Measurements from ENCODE around the gene PFN1. TPM values are rescaled to one million over a fixed set of nuclear protein-coding genes. Genes with fewer than 3 reads are reported as not detected.

The PFN1 gene
- total and polyA plus RNA-seq, 8 donors = 218 to 789 (median 594) TPM

DNA sequence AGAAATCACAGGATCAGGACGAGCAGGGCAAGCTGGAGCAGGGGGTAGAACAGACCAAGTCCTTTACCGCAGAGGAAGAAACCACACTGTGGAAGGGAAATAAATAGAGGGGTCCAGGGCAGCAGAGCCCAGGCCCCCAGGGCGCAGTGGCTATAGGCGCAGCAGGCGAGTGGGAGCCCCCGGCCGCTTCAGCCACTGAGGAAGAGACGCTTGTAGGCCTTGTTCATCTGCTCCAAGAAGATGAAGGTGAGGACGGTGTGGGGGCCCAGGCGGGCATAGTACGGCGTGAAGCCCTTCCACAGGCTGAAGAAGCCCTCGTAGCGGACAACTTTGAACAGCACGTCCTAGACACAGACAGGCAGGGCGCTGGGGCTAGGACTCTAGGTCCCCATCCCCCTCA is 10.8 kb downstream of the PFN1 start:
- Histone ChIP-seq H3K36me3 (peaks cover 29 to 38% (median 34%) of the 10 kb centered on the region in 4 donors), H3K4me1 (peaks cover 36 to 55% (median 51%) of the 10 kb centered on the region in 4 donors), H3K27ac (peak overlapping the region in 1 of 5 donors; percentile 24), H3K9me3 (no peaks in the 10 kb centered on the region), H3K4me3 (no peak overlapping the region), H3K27me3 (no peaks in the 10 kb centered on the region)
- intact Hi-C loops (cut with DNase I; ENCODE audit: low total_unique reads) = no loop called here
- DNase-seq = no peak
- 92 to 97% (median 94%) methylated on average over 16 of the region's 16 CpGs for WGBS, 5 donors
- TF ChIP-seq CTCF (IDR thresholded peaks at IDR 0.05) (no peak), POLR2AphosphoS5 (IDR thresholded peaks at IDR 0.05) (no peak), EP300 (IDR thresholded peaks at IDR 0.05) (no peak), POLR2A (IDR thresholded peaks at IDR 0.05) (no peak)

DNA sequence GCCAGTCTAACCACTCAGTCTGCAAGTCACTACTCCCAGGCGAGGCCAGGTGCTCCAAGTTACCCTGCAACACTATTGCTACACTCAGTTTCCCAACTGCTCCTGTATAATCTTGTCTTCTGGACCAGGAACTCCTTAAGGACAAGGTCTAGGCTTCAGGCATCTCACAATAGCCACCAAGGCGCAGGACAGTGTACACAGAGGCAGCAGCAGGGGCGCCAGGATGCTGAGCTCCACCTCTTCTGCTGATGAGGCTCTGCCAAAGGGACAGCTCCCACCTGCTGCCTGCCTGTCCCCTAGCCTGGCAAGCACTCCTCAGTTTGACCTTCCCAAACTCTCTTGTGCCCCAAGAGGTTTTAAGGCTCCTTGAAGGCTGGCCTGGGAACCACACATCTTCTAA is 11.9 kb downstream of the PFN1 start:
- intact Hi-C loops (cut with DNase I; ENCODE audit: low total_unique reads) = no loop called here
- no peak overlapping the region for H3K4me3 ChIP-seq
- TF ChIP-seq POLR2AphosphoS5 (IDR thresholded peaks at IDR 0.05) (no peak), CTCF (IDR thresholded peaks at IDR 0.05) (no peak), POLR2A (IDR thresholded peaks at IDR 0.05) (no peak), EP300 (IDR thresholded peaks at IDR 0.05) (no peak)
- no peak overlapping the region for H3K27ac ChIP-seq
- H3K9me3 ChIP-seq = no peaks in the 10 kb centered on the region
- DNase-seq = no peak
- peaks cover 25 to 34% (median 27%) of the 10 kb centered on the region in 4 donors for H3K36me3 ChIP-seq
- H3K27me3 ChIP-seq = no peaks in the 10 kb centered on the region
- WGBS, 5 donors = 86 to 98% (median 92%) methylated on average over 2 to 3 of the region's 3 CpGs
- H3K4me1 ChIP-seq = peaks cover 27 to 44% (median 40%) of the 10 kb centered on the region in 4 donors

DNA sequence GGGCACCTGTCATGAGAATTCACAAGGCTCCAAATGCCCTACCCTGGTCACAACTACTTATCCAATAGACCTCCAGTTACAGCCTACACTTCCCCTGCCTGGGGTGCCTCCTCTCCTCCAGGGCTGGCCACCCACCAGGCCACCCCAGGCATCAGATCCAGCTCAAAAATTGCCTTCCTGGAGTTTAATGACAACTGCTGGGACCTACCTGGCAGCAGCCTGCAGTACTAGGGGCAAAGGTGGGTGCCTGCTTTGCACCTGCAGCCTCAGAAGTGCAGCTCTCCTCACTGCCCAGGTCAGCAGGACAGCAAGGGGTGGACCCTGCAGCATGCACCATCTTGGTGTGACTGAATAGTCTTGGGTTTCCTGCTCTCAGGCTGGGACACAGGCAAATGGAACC is 12.7 kb downstream of the PFN1 start:
- H3K27ac ChIP-seq = no peak overlapping the region
- peaks cover 21 to 36% (median 32%) of the 10 kb centered on the region in 4 donors for H3K4me1 ChIP-seq
- H3K9me3 ChIP-seq = no peaks in the 10 kb centered on the region
- no peak overlapping the region for H3K4me3 ChIP-seq
- peaks cover 25 to 41% (median 27%) of the 10 kb centered on the region in 4 donors for H3K36me3 ChIP-seq
- DNase-seq = no peak
- intact Hi-C loops (cut with DNase I; ENCODE audit: low total_unique reads) = no loop called here
- H3K27me3 ChIP-seq = no peaks in the 10 kb centered on the region
- TF ChIP-seq POLR2AphosphoS5 (IDR thresholded peaks at IDR 0.05) = no peak
- no peak for TF ChIP-seq EP300 (IDR thresholded peaks at IDR 0.05)
- no peak for TF ChIP-seq CTCF (IDR thresholded peaks at IDR 0.05)
- no peak for TF ChIP-seq POLR2A (IDR thresholded peaks at IDR 0.05)

DNA sequence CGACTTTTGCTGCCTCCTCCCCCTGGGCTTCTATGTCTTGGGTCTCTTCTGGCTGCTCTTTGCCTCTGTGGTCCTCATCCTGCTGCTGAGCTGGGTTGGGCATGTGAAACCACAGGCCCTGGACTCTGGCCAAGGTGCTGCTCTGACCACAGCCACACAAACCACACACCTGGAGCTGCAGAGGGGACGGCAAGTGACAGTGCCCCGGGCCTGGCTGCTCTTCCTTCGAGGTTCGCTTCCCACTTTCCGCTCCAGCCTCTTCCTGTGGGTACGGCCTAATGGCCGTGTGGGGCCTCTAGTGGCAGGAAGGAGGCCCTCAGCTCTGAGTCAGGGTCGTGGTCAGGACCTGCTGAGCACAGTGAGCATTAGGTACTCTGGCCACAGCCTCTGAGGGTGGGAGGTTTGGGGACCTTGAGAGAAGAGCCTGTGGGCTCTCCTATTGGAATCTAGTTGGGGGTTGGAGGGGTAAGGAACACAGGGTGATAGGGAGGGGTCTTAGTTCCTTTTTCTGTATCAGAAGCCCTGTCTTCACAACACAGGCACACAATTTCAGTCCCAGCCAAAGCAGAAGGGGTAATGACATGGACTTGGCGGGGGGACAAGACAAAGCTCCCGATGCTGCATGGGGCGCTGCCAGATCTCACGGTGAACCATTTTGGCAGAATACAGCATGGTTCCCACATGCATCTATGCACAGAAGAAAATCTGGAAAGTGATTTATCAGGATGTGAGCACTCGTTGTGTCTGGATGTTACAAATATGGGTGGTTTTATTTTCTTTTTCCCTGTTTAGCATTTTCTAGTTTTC is 14.0 kb downstream of the PFN1 start:
- intact Hi-C loops (cut with DNase I; ENCODE audit: low total_unique reads) = no loop called here
- 22 to 28% (median 26%) methylated on average over 10 to 14 of the region's 14 CpGs for WGBS, 5 donors
- H3K4me1 ChIP-seq = peaks cover 21 to 35% (median 29%) of the 10 kb centered on the region in 4 donors
- no peak for TF ChIP-seq POLR2A (IDR thresholded peaks at IDR 0.05)
- peak in 1 of 3 donors; percentile 20 for TF ChIP-seq POLR2AphosphoS5 (IDR thresholded peaks at IDR 0.05)
- no peaks in the 10 kb centered on the region for H3K9me3 ChIP-seq
- peaks cover 25 to 41% (median 27%) of the 10 kb centered on the region in 4 donors for H3K36me3 ChIP-seq
- H3K27ac ChIP-seq = peak overlapping the region in 2 of 5 donors; percentile 19 to 32
- H3K4me3 ChIP-seq = no peak overlapping the region
- peak; percentile 64 to 69 for DNase-seq
- H3K27me3 ChIP-seq = no peaks in the 10 kb centered on the region

DNA sequence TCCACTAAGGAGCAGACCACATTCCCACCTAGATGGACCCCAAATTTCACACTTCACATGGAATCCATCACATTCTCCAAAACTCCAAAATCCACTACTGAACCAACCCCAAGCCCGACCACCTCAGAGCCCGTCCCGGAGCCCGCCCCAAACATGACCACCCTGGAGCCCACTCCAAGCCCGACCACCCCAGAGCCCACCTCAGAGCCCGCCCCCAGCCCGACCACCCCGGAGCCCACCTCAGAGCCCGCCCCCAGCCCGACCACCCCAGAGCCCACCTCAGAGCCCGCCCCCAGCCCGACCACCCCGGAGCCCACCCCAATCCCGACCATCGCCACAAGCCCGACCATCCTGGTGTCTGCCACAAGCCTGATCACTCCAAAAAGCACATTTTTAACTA is 14.7 kb downstream of the PFN1 start:
- Histone ChIP-seq H3K4me1 (peaks cover 14 to 27% (median 22%) of the 10 kb centered on the region in 4 donors), H3K27me3 (no peaks in the 10 kb centered on the region), H3K4me3 (no peak overlapping the region), H3K9me3 (no peaks in the 10 kb centered on the region), H3K27ac (peak overlapping the region in 1 of 5 donors; percentile 19), H3K36me3 (peaks cover 25 to 41% (median 27%) of the 10 kb centered on the region in 4 donors)
- 75 to 92% (median 77%) methylated on average over 4 to 16 of the region's 16 CpGs for WGBS, 5 donors
- TF ChIP-seq CTCF (IDR thresholded peaks at IDR 0.05) (no peak), POLR2AphosphoS5 (IDR thresholded peaks at IDR 0.05) (no peak), POLR2A (IDR thresholded peaks at IDR 0.05) (no peak), EP300 (IDR thresholded peaks at IDR 0.05) (no peak)
- intact Hi-C loops (cut with DNase I; ENCODE audit: low total_unique reads) = no loop called here
- no peak for DNase-seq
